ENCODE measurements around the gene COL4A2. TPM values are rescaled to one million over a fixed set of nuclear protein-coding genes. Genes with fewer than 3 reads are reported as not detected.

The COL4A2 gene
- total RNA-seq, 1 donor from 2014 or later: 159 TPM

DNA sequence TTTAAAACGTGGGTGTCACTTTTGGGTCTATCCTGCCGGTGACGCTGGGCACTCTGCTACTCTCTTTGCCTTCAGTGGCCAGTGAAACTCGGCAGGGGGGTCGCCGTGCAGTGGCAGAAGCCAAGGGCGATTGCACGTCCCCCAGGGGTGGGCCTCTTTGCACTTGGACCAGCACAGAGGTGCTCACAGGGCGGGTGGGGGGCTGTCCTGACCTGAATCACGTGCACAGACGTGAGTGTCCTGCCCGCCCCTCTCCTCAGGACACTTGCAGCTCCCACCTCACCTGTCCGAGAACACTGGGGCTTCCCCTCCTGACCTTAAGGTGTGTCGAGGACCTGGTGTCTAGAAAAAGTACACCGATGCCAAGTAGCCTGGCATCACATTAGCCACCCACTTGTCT is 16.3 kb upstream of the COL4A2 start:
- Mint-ChIP-seq H3K27ac (ENCODE audit: unreplicated experiment) (no peak overlapping the region), H3K27me3 (ENCODE audit: low read depth) (no peaks in the 10 kb centered on the region), H3K36me3 (ENCODE audit: low read depth) (peaks cover 5% of the 10 kb centered on the region), H3K9me3 (no peaks in the 10 kb centered on the region), H3K4me3 (no peak overlapping the region), H3K4me1 (peaks cover 11% of the 10 kb centered on the region)
- no peak for DNase-seq (ENCODE audit: low read depth, low spot score)
- TF ChIP-seq CTCF (conservative IDR thresholded peaks at IDR 0.05): no peak

DNA sequence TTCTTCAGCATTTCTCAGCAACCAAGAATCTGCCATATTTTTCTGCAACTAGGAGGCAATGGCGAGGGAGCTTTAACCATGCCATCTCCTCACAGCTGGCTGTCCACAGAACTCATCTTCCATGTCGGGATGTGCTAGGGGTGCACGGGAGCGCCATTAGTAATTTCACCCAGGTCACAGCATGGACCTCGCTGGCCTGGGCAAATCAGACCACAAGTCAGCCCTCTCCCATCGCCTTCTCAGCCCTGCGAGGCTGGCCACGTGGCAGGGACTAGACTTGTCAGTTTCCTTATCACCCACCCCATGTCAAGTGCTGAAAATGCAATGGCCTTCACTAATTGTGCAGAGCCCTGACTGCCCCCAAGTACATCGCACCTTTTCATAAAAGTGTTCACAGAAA is 15.8 kb upstream of the COL4A2 start:
- TF ChIP-seq CTCF (conservative IDR thresholded peaks at IDR 0.05): no peak
- H3K4me3 Mint-ChIP-seq: no peak overlapping the region
- H3K9me3 Mint-ChIP-seq: no peaks in the 10 kb centered on the region
- H3K27me3 Mint-ChIP-seq (ENCODE audit: low read depth): no peaks in the 10 kb centered on the region
- no peak for DNase-seq (ENCODE audit: low read depth, low spot score)
- no peak overlapping the region for H3K27ac Mint-ChIP-seq (ENCODE audit: unreplicated experiment)
- peaks cover 16% of the 10 kb centered on the region for H3K4me1 Mint-ChIP-seq
- peaks cover 5% of the 10 kb centered on the region for H3K36me3 Mint-ChIP-seq (ENCODE audit: low read depth)

DNA sequence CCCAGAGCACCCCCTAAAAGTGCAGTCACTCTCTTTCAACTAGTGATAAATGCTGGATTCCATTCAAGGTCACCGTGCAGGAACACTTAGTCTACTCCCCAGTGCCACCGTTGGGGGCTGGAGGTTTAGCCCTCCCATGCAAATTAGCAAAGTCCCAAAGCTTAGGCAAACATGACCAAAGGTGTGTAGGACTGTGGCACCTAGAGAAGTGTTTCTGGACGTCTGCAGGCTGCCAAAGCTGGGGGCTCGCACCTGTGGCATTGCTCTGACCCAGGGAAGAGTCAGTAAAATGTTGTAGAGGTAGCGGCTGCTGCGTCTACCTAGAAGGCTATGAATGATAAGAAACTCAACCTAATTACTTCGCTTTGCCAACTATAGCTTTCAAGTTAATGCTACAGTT is 14.0 kb upstream of the COL4A2 start:
- Mint-ChIP-seq H3K36me3 (ENCODE audit: low read depth) (peaks cover 3% of the 10 kb centered on the region), H3K27me3 (ENCODE audit: low read depth) (no peaks in the 10 kb centered on the region), H3K4me3 (no peak overlapping the region), H3K4me1 (peaks cover 5% of the 10 kb centered on the region), H3K9me3 (no peaks in the 10 kb centered on the region), H3K27ac (ENCODE audit: unreplicated experiment) (no peak overlapping the region)
- TF ChIP-seq CTCF (conservative IDR thresholded peaks at IDR 0.05): no peak
- DNase-seq (ENCODE audit: low read depth, low spot score): no peak

DNA sequence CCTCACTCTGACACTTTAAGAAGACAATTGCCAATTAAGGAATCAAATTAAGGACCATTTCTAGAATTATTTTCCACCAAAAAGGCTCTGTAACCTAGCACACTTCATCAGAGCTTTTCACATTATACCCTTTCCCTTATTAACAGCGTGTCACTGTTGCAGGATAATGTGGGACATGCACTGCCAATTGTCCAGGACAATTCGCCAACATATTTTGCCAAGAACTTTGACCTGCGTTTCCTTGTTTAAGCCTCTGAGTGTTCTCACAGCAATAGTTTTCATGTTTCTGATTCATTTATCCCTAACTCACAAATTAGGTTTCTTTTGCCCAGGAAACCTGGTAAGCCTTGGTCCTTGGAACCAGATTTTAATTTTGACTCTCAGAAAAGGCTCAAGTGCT is 13.4 kb upstream of the COL4A2 start:
- no peak overlapping the region for H3K4me3 Mint-ChIP-seq
- no peak for DNase-seq (ENCODE audit: low read depth, low spot score)
- H3K9me3 Mint-ChIP-seq: no peaks in the 10 kb centered on the region
- H3K36me3 Mint-ChIP-seq (ENCODE audit: low read depth): peaks cover 3% of the 10 kb centered on the region
- no peak overlapping the region for H3K27ac Mint-ChIP-seq (ENCODE audit: unreplicated experiment)
- H3K4me1 Mint-ChIP-seq: peaks cover 5% of the 10 kb centered on the region
- TF ChIP-seq CTCF (conservative IDR thresholded peaks at IDR 0.05): no peak
- H3K27me3 Mint-ChIP-seq (ENCODE audit: low read depth): peaks cover 2% of the 10 kb centered on the region

- no peaks in the 10 kb centered on the region for H3K9me3 Mint-ChIP-seq
- peaks cover 3% of the 10 kb centered on the region for H3K36me3 Mint-ChIP-seq (ENCODE audit: low read depth)
- DNase-seq (ENCODE audit: low read depth, low spot score): no peak
- no peak overlapping the region for H3K27ac Mint-ChIP-seq (ENCODE audit: unreplicated experiment)
- TF ChIP-seq CTCF (conservative IDR thresholded peaks at IDR 0.05): no peak
- no peak overlapping the region for H3K4me3 Mint-ChIP-seq
- H3K27me3 Mint-ChIP-seq (ENCODE audit: low read depth): peaks cover 2% of the 10 kb centered on the region
- H3K4me1 Mint-ChIP-seq: peaks cover 5% of the 10 kb centered on the region
Observed at GRCh38 chr13:110294146-110294545, 12.9 kb upstream of the COL4A2 start.

- TF ChIP-seq CTCF (conservative IDR thresholded peaks at IDR 0.05): no peak
- Mint-ChIP-seq H3K27ac (ENCODE audit: unreplicated experiment) (no peak overlapping the region), H3K9me3 (no peaks in the 10 kb centered on the region), H3K4me1 (peaks cover 5% of the 10 kb centered on the region), H3K36me3 (ENCODE audit: low read depth) (peaks cover under 1% of the 10 kb centered on the region), H3K27me3 (ENCODE audit: low read depth) (peaks cover 2% of the 10 kb centered on the region), H3K4me3 (no peak overlapping the region)
- no peak for DNase-seq (ENCODE audit: low read depth, low spot score)
Observed at GRCh38 chr13:110294622-110295021, 12.5 kb upstream of the COL4A2 start.

All from neural crest cell (in vitro differentiated cells).